Fibroblast of villous mesenchyme (primary cell): ENCODE results near the gene CYTH1. TPM values are rescaled to one million over a fixed set of nuclear protein-coding genes. Genes with fewer than 3 reads are reported as not detected.

Experiments
- DNase-seq: peaks from one replicate; pipeline ENCODE4 v3.0.0-alpha.2; 2010; ENCODE audit warnings: low read depth
- H3K4me3 ChIP-seq: 2 replicates; pipeline ENCODE4 v1.5.1; 2011; ENCODE audit warnings: low read depth, mild to moderate bottlenecking, low read length
- total RNA-seq: library from RNA; depleted of rRNA; stranded (reverse); fragments of >200 nt; gene quantifications from 2 replicates; pipeline ENCODE4 v1.2.3, GENCODE V29; 2012
- TF ChIP-seq, protein P1 (sequence below): IDR thresholded peaks from 2 replicates; pipeline ENCODE4 v1.5.1; 2012; ENCODE audit warnings: low read depth, mild to moderate bottlenecking, low read length; ENCODE audit not compliant: insufficient read depth

The CYTH1 gene
- total RNA-seq, 1 donor, result 19.4 TPM

GRCh38 chr17:78647032-78647431 is 135.0 kb downstream of the CYTH1 start:
- no peak for DNase-seq
- no peak overlapping the region for H3K4me3 ChIP-seq
- TF ChIP-seq, protein P1, sequence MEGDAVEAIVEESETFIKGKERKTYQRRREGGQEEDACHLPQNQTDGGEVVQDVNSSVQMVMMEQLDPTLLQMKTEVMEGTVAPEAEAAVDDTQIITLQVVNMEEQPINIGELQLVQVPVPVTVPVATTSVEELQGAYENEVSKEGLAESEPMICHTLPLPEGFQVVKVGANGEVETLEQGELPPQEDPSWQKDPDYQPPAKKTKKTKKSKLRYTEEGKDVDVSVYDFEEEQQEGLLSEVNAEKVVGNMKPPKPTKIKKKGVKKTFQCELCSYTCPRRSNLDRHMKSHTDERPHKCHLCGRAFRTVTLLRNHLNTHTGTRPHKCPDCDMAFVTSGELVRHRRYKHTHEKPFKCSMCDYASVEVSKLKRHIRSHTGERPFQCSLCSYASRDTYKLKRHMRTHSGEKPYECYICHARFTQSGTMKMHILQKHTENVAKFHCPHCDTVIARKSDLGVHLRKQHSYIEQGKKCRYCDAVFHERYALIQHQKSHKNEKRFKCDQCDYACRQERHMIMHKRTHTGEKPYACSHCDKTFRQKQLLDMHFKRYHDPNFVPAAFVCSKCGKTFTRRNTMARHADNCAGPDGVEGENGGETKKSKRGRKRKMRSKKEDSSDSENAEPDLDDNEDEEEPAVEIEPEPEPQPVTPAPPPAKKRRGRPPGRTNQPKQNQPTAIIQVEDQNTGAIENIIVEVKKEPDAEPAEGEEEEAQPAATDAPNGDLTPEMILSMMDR, result no peak

GRCh38 chr17:78645421-78646295 is 136.4 kb downstream of the CYTH1 start:
- DNase-seq, result peak; percentile 92
- TF ChIP-seq, protein P1, result no peak
- no peak overlapping the region for H3K4me3 ChIP-seq

- DNase-seq, result no peak
- no peak overlapping the region for H3K4me3 ChIP-seq
- TF ChIP-seq, protein P1, result no peak
These were observed 137.1 kb downstream of the CYTH1 start for GRCh38 chr17:78644931-78645351.

GRCh38 chr17:78644224-78644623 is 137.8 kb downstream of the CYTH1 start:
- TF ChIP-seq, protein P1, result no peak
- DNase-seq, result no peak
- no peak overlapping the region for H3K4me3 ChIP-seq

- no peak for DNase-seq
- TF ChIP-seq, protein P1, result no peak
- no peak overlapping the region for H3K4me3 ChIP-seq
These were observed 138.7 kb downstream of the CYTH1 start for GRCh38 chr17:78643326-78643725.

DNA sequence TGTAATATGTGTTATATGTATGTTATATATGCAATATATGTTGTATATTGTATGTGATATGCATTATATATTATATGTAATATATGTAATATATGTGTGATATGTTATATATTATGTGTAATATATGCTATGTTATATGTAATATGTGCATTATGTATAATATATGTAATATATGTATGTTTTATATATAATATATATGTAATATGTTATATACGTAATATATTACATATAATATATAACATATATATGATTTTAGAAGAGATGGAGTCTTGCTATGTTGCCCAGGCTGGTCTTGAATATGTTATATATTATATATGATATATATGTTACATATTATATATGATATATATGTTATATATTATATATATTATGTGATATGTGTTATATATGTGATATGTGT is 139.4 kb downstream of the CYTH1 start:
- no peak for DNase-seq
- H3K4me3 ChIP-seq, result no peak overlapping the region
- TF ChIP-seq, protein P1, result no peak
